Middle frontal gyrus (tissue), 1 donor: ENCODE data around the gene FBXW10.
"Not testable (repeated sequence)": the region's sequence is repeated elsewhere in the genome, so short reads cannot be mapped to it uniquely, and the experiment has no call there.

Experiments used
- DNase-seq: peaks from one replicate; pipeline ENCODE4 v3.0.0-alpha.2; 2015; ENCODE audit warnings: low spot score; ENCODE audit errors: extremely low spot score

The FBXW10 gene

GRCh38 chr17:18821430-18821829 is 77.6 kb downstream of the FBXW10 start:
- DNase-seq: not testable (repeated sequence)

- DNase-seq: not testable (repeated sequence)
These were observed 83.8 kb downstream of the FBXW10 start for GRCh38 chr17:18827613-18828012.
